ENCODE data around the gene PANX1. TPM values are rescaled to one million over a fixed set of nuclear protein-coding genes. Genes with fewer than 3 reads are reported as not detected.
A peak's percentile ranks its signal among the peaks of the same experiment; 100 is the strongest.

PANX1 gene
- total and polyA plus RNA-seq, 10 of the 15 experiments (the other 5 are each of a cell fraction or from before 2014, with no cell fraction given), result 3.3 to 18.7 (median 14.4) TPM

- FAIRE-seq, result no peak
- no peak overlapping the region for H2AFZ ChIP-seq (ENCODE audit: control insufficient read depth, low read depth, low read length)
- ChIA-PET CTCF (interaction anchor here (1.3 to 1.7 kb wide), 3 partner anchors 10 to 373 kb away, joined by 4 to 5 read pairs (median 5); no protein-coding TSS in a partner anchor), SMC1A (ENCODE audit: uncharacterized antibody, unreplicated experiment) (interaction anchor here (1.1 to 1.7 kb wide), 4 partner anchors 9 to 16 kb away, joined by 3 to 6 read pairs (median 4); no protein-coding TSS in a partner anchor), RAD21 (ENCODE audit: unreplicated experiment) (no interaction called here), POLR2A (interaction anchor here (0.5 kb wide), 1 partner anchor 1813 kb away, joined by 3 read pairs; no protein-coding TSS in a partner anchor)
- H4K20me1 ChIP-seq (ENCODE audit: control insufficient read depth, insufficient read depth), result no peaks in the 10 kb centered on the region
- peak overlapping the region; percentile 19 for H3K4me3 ChIP-seq
- H3K4me2 ChIP-seq (ENCODE audit: control insufficient read depth, insufficient read depth), result peak overlapping the region; percentile 72
- no TSS peak for BruUV-seq (replicated peaks)
- H3K9me3 ChIP-seq (replicated peaks; ENCODE audit: control insufficient read depth, insufficient read depth, low read length), result no peaks in the 10 kb centered on the region; the same call in 2 of the 3 replicates
- 0 out of 2 replicates have a peak, but pooled peaks have one; percentile 9 for TF ChIP-seq IKZF1 (conservative IDR thresholded peaks at IDR 0.05)
- TF ChIP-seq MYB (IDR thresholded peaks at IDR 0.05; ENCODE audit: borderline replicate concordance, low read depth, low read length), result no peak
- TF ChIP-seq NFYA (IDR thresholded peaks at IDR 0.05; ENCODE audit: borderline replicate concordance, low read depth, low read length), result no peak
- TF ChIP-seq TCF12 (IDR thresholded peaks at IDR 0.05; ENCODE audit: low read depth, low read length), result no peak
- TF ChIP-seq MEF2B (IDR thresholded peaks at IDR 0.05; ENCODE audit: partially characterized antibody, poor library complexity, severe bottlenecking), result peak; percentile 22
- no peak for TF ChIP-seq ZNF687 (IDR thresholded peaks at IDR 0.05)
- no peak for TF ChIP-seq TBL1XR1 (IDR thresholded peaks at IDR 0.05; ENCODE audit: low read depth, low read length)
- no peak for TF ChIP-seq RELA (IDR thresholded peaks at IDR 0.05; ENCODE audit: borderline replicate concordance, partially characterized antibody)
- TF ChIP-seq, protein P1, sequence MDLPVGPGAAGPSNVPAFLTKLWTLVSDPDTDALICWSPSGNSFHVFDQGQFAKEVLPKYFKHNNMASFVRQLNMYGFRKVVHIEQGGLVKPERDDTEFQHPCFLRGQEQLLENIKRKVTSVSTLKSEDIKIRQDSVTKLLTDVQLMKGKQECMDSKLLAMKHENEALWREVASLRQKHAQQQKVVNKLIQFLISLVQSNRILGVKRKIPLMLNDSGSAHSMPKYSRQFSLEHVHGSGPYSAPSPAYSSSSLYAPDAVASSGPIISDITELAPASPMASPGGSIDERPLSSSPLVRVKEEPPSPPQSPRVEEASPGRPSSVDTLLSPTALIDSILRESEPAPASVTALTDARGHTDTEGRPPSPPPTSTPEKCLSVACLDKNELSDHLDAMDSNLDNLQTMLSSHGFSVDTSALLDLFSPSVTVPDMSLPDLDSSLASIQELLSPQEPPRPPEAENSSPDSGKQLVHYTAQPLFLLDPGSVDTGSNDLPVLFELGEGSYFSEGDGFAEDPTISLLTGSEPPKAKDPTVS (IDR thresholded peaks at IDR 0.05; ENCODE audit: low read depth, low read length), result no peak
- TF ChIP-seq, protein P2, sequence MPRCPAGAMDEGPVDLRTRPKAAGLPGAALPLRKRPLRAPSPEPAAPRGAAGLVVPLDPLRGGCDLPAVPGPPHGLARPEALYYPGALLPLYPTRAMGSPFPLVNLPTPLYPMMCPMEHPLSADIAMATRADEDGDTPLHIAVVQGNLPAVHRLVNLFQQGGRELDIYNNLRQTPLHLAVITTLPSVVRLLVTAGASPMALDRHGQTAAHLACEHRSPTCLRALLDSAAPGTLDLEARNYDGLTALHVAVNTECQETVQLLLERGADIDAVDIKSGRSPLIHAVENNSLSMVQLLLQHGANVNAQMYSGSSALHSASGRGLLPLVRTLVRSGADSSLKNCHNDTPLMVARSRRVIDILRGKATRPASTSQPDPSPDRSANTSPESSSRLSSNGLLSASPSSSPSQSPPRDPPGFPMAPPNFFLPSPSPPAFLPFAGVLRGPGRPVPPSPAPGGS (IDR thresholded peaks at IDR 0.05; ENCODE audit: borderline replicate concordance, insufficient read depth, low read depth, low read length, poor library complexity, severe bottlenecking), result no peak
- H3K79me2 ChIP-seq (ENCODE audit: control insufficient read depth, insufficient read depth, low read length), result peaks cover 67% of the 10 kb centered on the region
- H3K27ac ChIP-seq (ENCODE audit: control insufficient read depth, insufficient read depth), result peak overlapping the region; percentile 78
- intact Hi-C loops (cut with micrococcal nuclease; ENCODE audit: unreplicated experiment), result no loop called here
- peaks cover 11% of the 10 kb centered on the region for H3K4me1 ChIP-seq (ENCODE audit: control insufficient read depth, insufficient read depth, low read length)
- no peaks in the 10 kb centered on the region for H3K27me3 ChIP-seq (replicated peaks in 1 of 2; ENCODE audit: control insufficient read depth in 2 of 2, insufficient read depth in 2 of 2, low read length in 1 of 2)
- DNase-seq (ENCODE audit: low read depth, low spot score), result no peak
- in situ Hi-C loops (cut with MboI), result no loop called here
- no peaks in the 10 kb centered on the region for H3K36me3 ChIP-seq (ENCODE audit: control insufficient read depth in 2 of 2, insufficient read depth in 2 of 2, low read length in 1 of 2)
- peak overlapping the region; percentile 49; the same call in 1 of the 2 replicates for H3K9ac ChIP-seq (ENCODE audit: control insufficient read depth, insufficient read depth, low read length)
- ATAC-seq, result peak; percentile 61
- WGBS (ENCODE audit: insufficient coverage, insufficient replicate concordance, low lambda C conversion rate, missing lambda C conversion rate), result 27% methylated on average over 10 of the region's 10 CpGs
Observed at GRCh38 chr11:94134651-94135512, 6.2 kb downstream of the PANX1 start.
